Small intestine (tissue), 7 donors: ENCODE measurements around the gene FRMPD1. TPM values are rescaled to one million over a fixed set of nuclear protein-coding genes. Genes with fewer than 3 reads are reported as not detected.

Source experiments
- DNase-seq, 2 donors: peaks; one replicate each; pipeline versions ENCODE4 v3.0.0 to v3.0.0-alpha.2; 2013
- FAIRE-seq: peaks from 2 replicates; lab custom pipeline; 2012; peaks lifted over from hg19 to GRCh38; lab: Jason Lieb, UNC
- H3K27ac ChIP-seq, 3 donors: one replicate each; pipeline ENCODE4 v1.5.1; 2013; ENCODE audit warnings: low read length in 2 of 3, mild to moderate bottlenecking in 2 of 3, control low read depth in 1 of 3, inconsistent platforms in 1 of 3, low read depth in 1 of 3, moderate library complexity in 1 of 3
- H3K27me3 ChIP-seq, 3 donors: one replicate each; pipeline ENCODE4 v1.6.1; 2013; ENCODE audit warnings: low read length in 3 of 3, inconsistent platforms in 1 of 3; ENCODE audit not compliant: control insufficient read depth in 3 of 3, insufficient read depth in 3 of 3
- H3K36me3 ChIP-seq, 3 donors: one replicate each; pipeline ENCODE4 v1.6.1; 2013; ENCODE audit warnings: low read length in 3 of 3, inconsistent platforms in 1 of 3, low read depth in 1 of 3, mild to moderate bottlenecking in 1 of 3, moderate library complexity in 1 of 3; ENCODE audit not compliant: control insufficient read depth in 3 of 3, insufficient read depth in 2 of 3
- H3K4me1 ChIP-seq, 3 donors: one replicate each; pipeline ENCODE4 v1.6.1; 2013; ENCODE audit warnings: low read length in 2 of 3, inconsistent platforms in 1 of 3, low read depth in 1 of 3, mild to moderate bottlenecking in 1 of 3, moderate library complexity in 1 of 3; ENCODE audit not compliant: control insufficient read depth in 3 of 3, insufficient read depth in 2 of 3
- H3K4me3 ChIP-seq, 3 donors: one replicate each; pipeline ENCODE4 v1.5.1; 2013; ENCODE audit warnings: low read length in 3 of 3, control low read depth in 1 of 3, inconsistent platforms in 1 of 3, low read depth in 1 of 3, mild to moderate bottlenecking in 1 of 3, moderate library complexity in 1 of 3
- H3K9me3 ChIP-seq, 2 donors: one replicate each; pipeline ENCODE4 v1.6.1; 2013; ENCODE audit warnings: low read depth in 1 of 2, low read length in 1 of 2; ENCODE audit not compliant: control insufficient read depth in 2 of 2, insufficient read depth in 1 of 2
- WGBS, 3 donors: extraction: QIAGEN DNeasy Blood & Tissue Kit; methylation state at CpG; one replicate each; pipeline ENCODE4 v1.1.7; 2013; 5-methylcytosine and 5-hydroxymethylcytosine counted together
- polyA plus RNA-seq, 4 donors: library from polyadenylated mRNA; stranded (reverse) in 3 of 4; unstranded in 1 of 4; fragments of 200-250 nt in 3 of 4; fragments of 120-200 nt in 1 of 4; gene quantifications; one replicate each; pipeline versions ENCODE4 v1.2.1 to v1.2.3, GENCODE V29; 2013
- donor health status: healthy with polysubstance abuse.
- donor health status: control.
- donor health status: control.
- donor health status: Bipolar disorder and iron deficiency.
- donor health status: healthy.

The FRMPD1 gene
- polyA plus RNA-seq, 4 donors, result 0.06 TPM; not detected in 2

DNA sequence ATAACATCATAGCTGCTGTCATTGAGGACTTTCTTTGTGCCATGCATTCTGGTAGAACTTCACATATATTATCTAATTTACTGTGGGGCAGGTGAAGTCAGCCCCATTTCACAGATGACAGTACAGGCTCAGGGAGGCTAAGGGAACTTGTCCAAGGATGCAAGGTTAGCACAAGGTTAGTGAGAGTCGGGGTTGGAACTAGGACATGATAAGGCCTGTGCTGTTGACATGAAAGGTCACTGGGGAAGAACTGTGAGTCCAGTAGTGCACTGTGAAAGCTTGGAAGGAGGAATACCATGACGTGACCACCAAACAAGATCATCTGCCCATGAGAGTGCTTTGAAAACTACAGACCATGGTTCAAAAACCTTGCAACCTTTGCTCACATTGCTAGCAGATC, 26.7 kb downstream of the FRMPD1 start:
- H3K9me3 ChIP-seq, result no peaks in the 10 kb centered on the region
- no peak overlapping the region for H3K4me3 ChIP-seq
- 68 to 74% (median 72%) methylated on average over 2 of the region's 2 CpGs for WGBS, 3 donors
- FAIRE-seq, result no peak
- no peaks in the 10 kb centered on the region for H3K4me1 ChIP-seq
- H3K27me3 ChIP-seq, result peaks cover 0 to 20% (median 0%) of the 10 kb centered on the region in 3 donors
- DNase-seq, result no peak
- no peaks in the 10 kb centered on the region for H3K36me3 ChIP-seq
- H3K27ac ChIP-seq, result no peak overlapping the region

DNA sequence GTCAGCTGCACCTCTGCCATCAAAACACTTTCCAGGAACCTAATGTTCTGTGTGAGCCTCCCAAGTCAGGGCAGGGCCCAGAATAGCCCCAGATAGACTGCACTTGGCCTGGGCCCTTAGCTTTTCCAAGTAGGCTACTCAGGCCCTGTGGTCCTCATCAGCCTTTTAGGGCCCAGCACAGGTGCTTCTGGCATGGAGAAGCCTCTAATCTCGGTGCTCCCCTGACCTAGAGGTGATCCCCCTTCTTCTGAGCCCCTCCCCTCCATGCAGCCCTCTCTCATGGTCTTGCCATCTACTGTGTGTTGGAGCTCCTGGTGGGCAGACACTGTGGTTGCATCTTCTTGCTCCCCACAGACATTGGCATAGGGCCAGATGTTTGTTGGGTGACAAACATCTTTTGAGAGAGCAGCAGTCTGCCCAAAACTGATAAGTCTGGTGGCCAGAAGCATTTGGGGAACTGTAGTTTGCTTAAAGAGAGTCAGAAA, 28.1 kb downstream of the FRMPD1 start:
- DNase-seq (no peak), FAIRE-seq (no peak)
- Histone ChIP-seq H3K36me3 (no peaks in the 10 kb centered on the region), H3K27me3 (peaks cover 0 to 22% (median 6%) of the 10 kb centered on the region in 3 donors), H3K27ac (no peak overlapping the region), H3K4me3 (no peak overlapping the region), H3K4me1 (no peaks in the 10 kb centered on the region), H3K9me3 (no peaks in the 10 kb centered on the region)
- WGBS, 3 donors, result 53 to 58% (median 57%) methylated on average over 1 of the region's 1 CpG

DNA sequence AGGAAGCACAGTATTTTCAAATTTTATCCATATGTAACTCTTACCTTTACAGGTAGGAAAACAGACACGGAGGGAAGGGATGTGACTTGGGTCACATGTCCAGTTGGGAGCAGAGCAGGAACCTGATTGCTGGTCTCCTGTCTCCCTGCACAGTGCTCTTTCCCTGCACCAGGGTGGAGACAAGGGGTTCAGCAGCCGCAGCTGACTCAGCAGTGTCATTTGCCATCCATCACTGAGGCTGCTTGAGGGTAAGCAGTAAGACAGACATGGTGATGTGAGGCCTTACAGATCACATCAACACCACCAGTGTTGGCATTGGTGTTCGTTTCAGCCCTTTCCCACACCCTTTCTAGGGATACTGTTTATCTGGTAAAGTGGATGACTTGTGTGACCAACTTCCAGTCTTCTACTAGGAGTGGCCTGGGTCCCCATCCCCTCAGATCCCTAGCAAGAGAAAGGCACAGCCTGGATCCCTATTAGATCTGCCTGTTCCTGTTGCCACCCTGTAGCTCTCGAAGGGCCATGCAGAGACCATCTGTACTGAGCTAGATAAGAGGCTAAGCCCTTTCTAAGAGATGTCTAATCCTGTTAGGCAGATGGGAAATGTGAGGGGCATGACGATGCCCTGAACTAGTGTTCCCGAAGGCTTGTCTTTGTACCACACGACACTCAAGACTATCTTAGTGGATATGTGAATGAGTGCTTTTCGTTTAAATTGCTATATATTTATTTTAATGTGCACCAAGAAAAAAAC, 29.1 kb downstream of the FRMPD1 start:
- H3K4me3 ChIP-seq, result no peak overlapping the region
- no peak for FAIRE-seq
- H3K9me3 ChIP-seq, result no peaks in the 10 kb centered on the region
- H3K27me3 ChIP-seq, result peaks cover 0 to 25% (median 8%) of the 10 kb centered on the region in 3 donors
- DNase-seq, result no peak
- no peak overlapping the region for H3K27ac ChIP-seq
- WGBS, 3 donors, result 74 to 84% (median 84%) methylated on average over 8 of the region's 8 CpGs
- H3K36me3 ChIP-seq, result no peaks in the 10 kb centered on the region
- H3K4me1 ChIP-seq, result no peaks in the 10 kb centered on the region

DNA sequence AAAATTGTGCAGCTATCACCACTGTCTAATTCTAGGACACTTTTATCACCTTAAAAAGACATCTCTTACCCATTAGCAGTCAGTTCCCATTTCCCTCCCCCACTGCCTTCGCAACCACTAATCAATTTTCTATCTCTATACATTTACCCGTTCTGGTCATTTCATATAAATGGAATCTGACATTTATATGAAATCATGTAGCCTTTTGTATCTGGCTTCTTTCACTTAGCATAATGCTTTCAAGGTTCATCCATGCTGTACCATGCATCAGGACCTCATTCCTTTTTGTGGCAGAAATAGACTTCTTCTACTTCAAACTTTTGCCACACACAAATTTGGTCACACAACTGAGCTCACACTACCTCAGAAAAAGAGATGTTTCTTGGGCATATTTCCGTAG, 32.2 kb downstream of the FRMPD1 start:
- no peak for FAIRE-seq
- 80 to 87% (median 86%) methylated on average over 3 of the region's 3 CpGs for whole genome bisulfite sequencing, 3 donors

DNA sequence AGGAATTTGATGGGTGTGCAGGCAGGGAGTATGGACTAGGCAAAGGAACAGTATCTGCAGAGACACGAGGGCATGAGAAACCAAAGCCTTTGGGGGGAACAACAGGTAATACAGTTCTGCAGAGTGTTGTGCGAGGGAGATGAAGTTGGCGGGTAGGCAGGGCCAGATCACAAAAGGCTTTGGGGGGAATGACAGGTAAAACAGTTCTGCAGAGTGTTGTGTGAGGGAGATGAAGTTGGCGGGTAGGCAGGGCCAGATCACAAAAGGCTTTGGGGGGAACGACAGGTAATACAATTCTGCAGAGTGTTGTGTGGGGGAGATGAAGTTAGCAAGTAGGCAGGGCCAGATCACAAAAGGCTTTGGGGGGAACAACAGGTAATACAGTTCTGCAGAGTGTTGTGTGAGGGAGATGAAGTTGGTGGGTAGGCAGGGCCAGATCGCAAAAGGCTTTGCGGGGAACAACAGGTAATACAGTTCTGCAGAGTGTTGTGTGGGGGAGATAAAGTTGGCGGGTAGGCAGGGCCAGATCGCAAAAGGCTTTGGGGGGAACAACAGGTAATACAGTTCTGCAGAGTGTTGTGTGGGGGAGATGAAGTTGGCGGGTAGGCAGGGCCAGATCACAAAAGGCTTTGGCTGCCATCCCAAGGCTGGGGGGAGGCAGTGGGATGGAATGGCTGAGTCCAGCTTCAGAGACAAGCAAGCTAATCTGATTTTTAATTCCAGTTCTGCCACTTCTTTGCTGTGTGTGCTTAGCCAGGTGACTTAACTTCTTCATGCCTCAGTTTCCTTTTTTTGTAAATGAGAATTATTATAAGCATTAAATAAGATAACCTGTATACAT, 33.0 kb downstream of the FRMPD1 start:
- Histone ChIP-seq H3K27me3 (peaks cover 0 to 13% (median 9%) of the 10 kb centered on the region in 3 donors), H3K4me3 (no peak overlapping the region), H3K27ac (no peak overlapping the region), H3K9me3 (no peaks in the 10 kb centered on the region), H3K4me1 (no peaks in the 10 kb centered on the region), H3K36me3 (no peaks in the 10 kb centered on the region)
- FAIRE-seq (no peak), DNase-seq (no peak)
- 85 to 88% (median 85%) methylated on average over 10 of the region's 10 CpGs for WGBS, 3 donors

More for the DNA sequence above, 32.2 kb downstream of the FRMPD1 start:
- H3K27ac ChIP-seq, result no peak overlapping the region
- H3K4me1 ChIP-seq, result no peaks in the 10 kb centered on the region
- no peak for DNase-seq
- H3K9me3 ChIP-seq, result no peaks in the 10 kb centered on the region
- no peak overlapping the region for H3K4me3 ChIP-seq
- H3K27me3 ChIP-seq, result peaks cover 0 to 13% (median 9%) of the 10 kb centered on the region in 3 donors
- no peaks in the 10 kb centered on the region for H3K36me3 ChIP-seq

DNA sequence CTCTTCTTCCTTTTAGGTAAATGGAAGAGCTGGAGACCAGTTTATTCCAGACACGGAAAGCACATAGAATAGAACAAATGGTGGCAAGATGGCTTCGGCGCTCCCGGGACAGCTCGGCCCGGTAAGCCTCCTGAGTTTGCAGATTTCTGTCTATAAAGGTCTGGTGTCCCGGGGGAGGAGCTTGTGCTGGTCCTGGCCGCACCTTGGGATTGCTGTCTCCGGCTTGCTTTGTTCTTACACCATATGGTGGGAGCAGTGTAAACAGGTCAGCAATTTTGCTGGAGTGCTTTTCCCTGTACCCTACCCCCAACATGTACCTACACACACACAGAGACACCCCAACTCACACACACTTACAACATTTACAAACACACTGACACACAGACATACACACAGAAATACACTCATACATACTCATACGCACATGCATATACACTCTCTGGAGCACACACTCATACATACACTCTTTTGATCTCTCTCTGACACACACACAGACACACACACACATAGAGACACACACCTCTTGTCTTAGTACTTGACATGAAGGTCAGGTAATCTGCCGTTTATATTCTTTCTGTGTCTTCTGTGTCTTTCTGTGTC, 42.0 kb downstream of the FRMPD1 start:
- Histone ChIP-seq H3K9me3 (no peaks in the 10 kb centered on the region), H3K27me3 (peaks cover 0 to 20% (median 4%) of the 10 kb centered on the region in 3 donors), H3K4me1 (no peaks in the 10 kb centered on the region), H3K4me3 (no peak overlapping the region), H3K27ac (no peak overlapping the region), H3K36me3 (no peaks in the 10 kb centered on the region)
- DNase-seq (no peak), FAIRE-seq (no peak)
- WGBS, 3 donors, result 52 to 60% (median 56%) methylated on average over 11 of the region's 11 CpGs

DNA sequence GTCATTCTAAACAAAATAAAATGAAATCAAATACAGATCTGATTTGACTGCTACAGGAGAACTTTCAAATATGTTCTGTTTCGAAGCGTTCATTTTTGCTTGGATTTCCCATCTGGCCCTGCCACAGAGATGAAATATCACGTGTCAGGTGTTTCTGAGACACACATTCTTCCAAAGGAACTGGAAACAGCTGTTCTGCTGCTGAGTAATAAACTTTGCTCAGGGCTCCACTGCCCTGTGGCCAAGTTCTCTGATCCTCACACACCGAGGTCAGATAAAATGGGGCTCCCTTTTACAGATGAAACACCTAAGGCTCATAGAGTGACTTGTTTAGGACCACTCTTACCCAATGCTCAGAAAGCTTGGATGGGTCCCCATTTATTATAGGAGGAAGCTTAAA, 42.5 kb downstream of the FRMPD1 start:
- peak in 1 of 2 donors; percentile 12 for DNase-seq
- no peaks in the 10 kb centered on the region for H3K9me3 ChIP-seq
- H3K36me3 ChIP-seq, result no peaks in the 10 kb centered on the region
- WGBS, 3 donors, result 14 to 23% (median 21%) methylated on average over 4 of the region's 4 CpGs
- H3K27ac ChIP-seq, result no peak overlapping the region
- no peak overlapping the region for H3K4me3 ChIP-seq
- no peaks in the 10 kb centered on the region for H3K4me1 ChIP-seq
- FAIRE-seq, result no peak
- peaks cover 0 to 20% (median 4%) of the 10 kb centered on the region in 3 donors for H3K27me3 ChIP-seq

DNA sequence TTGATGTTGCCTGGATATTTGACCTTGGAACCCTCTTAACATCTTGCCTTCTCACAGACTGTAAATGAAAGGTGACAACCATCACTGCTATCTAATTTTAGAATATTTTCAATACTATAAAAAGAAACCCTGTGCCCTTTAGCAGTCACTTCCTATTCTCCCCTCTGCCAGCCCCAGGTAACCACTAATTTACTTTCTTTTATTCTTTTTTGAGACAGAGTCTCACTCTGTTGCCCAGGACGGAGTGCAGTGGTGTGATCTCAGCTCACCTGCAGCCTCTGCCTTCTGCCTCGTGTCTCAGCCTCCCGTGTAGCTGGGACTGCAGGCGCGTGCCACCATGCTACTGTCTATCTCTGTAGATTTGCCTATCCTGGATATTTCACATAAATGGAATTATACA, 43.6 kb downstream of the FRMPD1 start:
- DNase-seq (no peak), FAIRE-seq (no peak)
- H3K4me3 ChIP-seq, result no peak overlapping the region
- H3K4me1 ChIP-seq, result no peaks in the 10 kb centered on the region
- H3K36me3 ChIP-seq, result no peaks in the 10 kb centered on the region
- H3K27me3 ChIP-seq, result peaks cover 0 to 20% (median 4%) of the 10 kb centered on the region in 3 donors
- WGBS, 3 donors, result 87 to 96% (median 89%) methylated on average over 5 of the region's 5 CpGs
- H3K27ac ChIP-seq, result no peak overlapping the region
- no peaks in the 10 kb centered on the region for H3K9me3 ChIP-seq
